HepG2 (cell line): ENCODE results near the gene TMEM151A.

Experiments
- CEBPB ChIP-seq: IDR thresholded peaks from 2 replicates; pipeline ENCODE4 v1.6.1; 2011; ENCODE audit warnings: low read depth, low read length, improper control_type of control experiment, borderline replicate concordance
- NFE2L2 ChIP-seq: fragments of 150-350 bp; IDR thresholded peaks from 2 replicates; pipeline ENCODE4 v1.6.1; 2014; ENCODE audit warnings: low read length
- PAWR ChIP-seq: sonication (generic); formaldehyde crosslinking; IDR thresholded peaks from 2 replicates; pipeline ENCODE4 v1.4.0; 2020; ENCODE audit warnings: missing genetic modification reagents, mild to moderate bottlenecking, borderline replicate concordance
- SMARCC2 ChIP-seq: fragments of 450-650 bp; IDR thresholded peaks from 2 replicates; pipeline ENCODE4 v1.6.1; 2017; ENCODE audit warnings: antibody characterized with exemption, mild to moderate bottlenecking
- SMC3 ChIP-seq: IDR thresholded peaks from 2 replicates; pipeline ENCODE4 v1.6.1; 2011; ENCODE audit warnings: low read length, improper control_type of control experiment
- TAF1 ChIP-seq: sonication (generic); formaldehyde crosslinking; IDR thresholded peaks from 2 replicates; pipeline ENCODE4 v1.4.0; 2020; ENCODE audit warnings: missing genetic modification reagents
- UBTF ChIP-seq: sonication (generic); formaldehyde crosslinking; IDR thresholded peaks from 2 replicates; pipeline ENCODE4 v1.4.0; 2020; ENCODE audit warnings: mild to moderate bottlenecking, missing genetic modification reagents
- TF ChIP-seq, protein P1 (sequence below): sonication (generic); formaldehyde crosslinking; IDR thresholded peaks from 2 replicates; pipeline ENCODE4 v1.5.0; 2020; ENCODE audit warnings: mild to moderate bottlenecking, missing genetic modification reagents, moderate library complexity

DNA sequence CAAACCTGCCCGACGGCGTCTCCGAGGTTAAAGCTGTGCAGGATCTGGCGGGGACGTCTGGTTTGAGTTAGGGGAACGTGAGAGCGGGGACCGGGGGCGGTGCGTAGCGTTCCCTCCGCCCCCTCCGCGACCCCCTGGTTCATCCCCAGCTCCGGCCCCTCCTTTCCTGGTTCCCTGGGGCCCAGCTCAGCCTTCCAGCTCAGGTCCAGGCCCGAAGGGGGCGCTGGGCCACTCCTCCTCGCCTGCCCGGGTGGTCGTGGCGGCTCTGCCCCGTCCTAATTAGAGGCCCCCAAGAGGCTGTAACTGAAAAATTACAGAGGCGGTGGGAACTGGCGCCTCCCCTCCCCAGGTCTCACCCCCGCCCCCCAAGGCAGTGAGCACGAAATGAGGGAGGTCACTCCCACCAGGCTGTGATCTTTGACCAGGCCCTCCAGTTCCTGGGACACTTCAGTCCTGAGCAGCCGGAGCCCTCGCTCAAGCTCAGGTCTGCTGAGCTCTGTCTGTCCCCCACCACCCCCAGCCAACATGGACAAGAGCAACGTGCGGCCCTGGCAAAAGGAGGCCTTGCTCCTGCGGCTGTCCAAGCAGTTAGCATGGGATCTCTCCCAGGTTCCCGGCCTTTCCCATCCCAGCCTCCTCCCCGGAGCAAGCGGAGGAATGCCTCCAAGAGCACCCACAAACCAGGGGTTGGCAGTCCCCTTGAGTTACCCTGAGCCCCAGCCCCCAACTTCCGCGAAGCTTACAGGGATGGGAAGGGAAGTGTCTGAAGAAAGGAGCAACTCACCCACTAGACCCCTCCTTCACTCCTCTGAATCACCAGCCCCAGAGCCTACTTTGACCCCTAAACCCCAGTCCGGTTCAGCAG lies 21.9 kb downstream of the TMEM151A start:
- TF ChIP-seq UBTF (CRISPR knock-in tag) (peak; percentile 71), PAWR (CRISPR knock-in tag) (no peak), SMARCC2 (no peak), SMC3 (no peak), TAF1 (peak; percentile 44; the same call in 1 of the 2 replicates), CEBPB (no peak), NFE2L2 (no peak)
- TF ChIP-seq, protein P1, sequence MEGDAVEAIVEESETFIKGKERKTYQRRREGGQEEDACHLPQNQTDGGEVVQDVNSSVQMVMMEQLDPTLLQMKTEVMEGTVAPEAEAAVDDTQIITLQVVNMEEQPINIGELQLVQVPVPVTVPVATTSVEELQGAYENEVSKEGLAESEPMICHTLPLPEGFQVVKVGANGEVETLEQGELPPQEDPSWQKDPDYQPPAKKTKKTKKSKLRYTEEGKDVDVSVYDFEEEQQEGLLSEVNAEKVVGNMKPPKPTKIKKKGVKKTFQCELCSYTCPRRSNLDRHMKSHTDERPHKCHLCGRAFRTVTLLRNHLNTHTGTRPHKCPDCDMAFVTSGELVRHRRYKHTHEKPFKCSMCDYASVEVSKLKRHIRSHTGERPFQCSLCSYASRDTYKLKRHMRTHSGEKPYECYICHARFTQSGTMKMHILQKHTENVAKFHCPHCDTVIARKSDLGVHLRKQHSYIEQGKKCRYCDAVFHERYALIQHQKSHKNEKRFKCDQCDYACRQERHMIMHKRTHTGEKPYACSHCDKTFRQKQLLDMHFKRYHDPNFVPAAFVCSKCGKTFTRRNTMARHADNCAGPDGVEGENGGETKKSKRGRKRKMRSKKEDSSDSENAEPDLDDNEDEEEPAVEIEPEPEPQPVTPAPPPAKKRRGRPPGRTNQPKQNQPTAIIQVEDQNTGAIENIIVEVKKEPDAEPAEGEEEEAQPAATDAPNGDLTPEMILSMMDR (CRISPR knock-in tag), result peak; percentile 68
